GM06990 (cell line): ENCODE results near the gene CYTH3.

Source experiments
- DNase-seq: peaks from one replicate; pipeline ENCODE4 v3.0.0-alpha.2; 2011; ENCODE audit not compliant: insufficient read length; ENCODE audit errors: extremely low read depth
- H3K27me3 ChIP-seq: replicated peaks from 2 replicates; pipeline ENCODE4 v1.6.0; 2011; ENCODE audit warnings: low read length; ENCODE audit not compliant: control insufficient read depth, insufficient read depth
- H3K36me3 ChIP-seq: 2 replicates; pipeline ENCODE4 v1.5.1; 2011; ENCODE audit warnings: low read length; ENCODE audit not compliant: control insufficient read depth, insufficient read depth
- H3K4me3 ChIP-seq: replicated peaks from 2 replicates; pipeline ENCODE4 v1.5.1; 2011; ENCODE audit warnings: low read depth, mild to moderate bottlenecking, control low read depth, low read length
- TF ChIP-seq, protein P1 (sequence below): IDR thresholded peaks from 2 replicates; pipeline ENCODE4 v1.5.1; 2011; ENCODE audit warnings: low read length, control low read depth, mild to moderate bottlenecking, inconsistent platforms; ENCODE audit not compliant: insufficient read depth, poor library complexity, severe bottlenecking

Gene CYTH3

DNA sequence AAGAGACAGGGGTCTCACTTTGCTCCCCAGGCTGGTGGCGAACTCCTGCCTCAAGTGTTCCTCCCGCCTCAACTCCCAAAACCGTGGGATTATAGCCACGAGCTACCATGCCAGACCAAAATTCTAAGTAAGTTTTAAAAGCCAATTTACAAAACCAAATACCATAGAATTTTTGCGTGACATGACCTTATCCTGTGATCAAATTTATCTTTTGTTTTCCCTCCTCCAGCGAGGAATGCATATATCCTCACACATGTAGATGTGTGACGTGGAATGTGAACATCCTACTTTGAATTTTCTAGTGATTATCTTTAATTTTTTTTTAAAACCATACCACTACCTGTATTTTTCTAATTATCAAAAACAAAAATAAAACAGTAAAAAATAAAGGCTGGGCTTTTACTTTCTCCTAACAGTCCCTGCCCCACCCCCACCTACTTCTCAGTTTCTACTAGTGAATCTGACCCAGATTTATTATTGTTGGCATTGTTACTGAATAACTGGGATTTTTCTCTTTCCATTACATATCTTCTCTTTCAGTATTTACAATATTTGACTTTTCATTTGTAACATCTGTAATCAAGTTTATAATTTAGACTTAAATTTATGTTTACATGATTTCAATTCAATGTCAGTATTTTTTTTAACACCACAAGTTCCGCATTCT, 26.0 kb downstream of the CYTH3 start:
- H3K36me3 ChIP-seq, result no peaks in the 10 kb centered on the region
- TF ChIP-seq, protein P1, sequence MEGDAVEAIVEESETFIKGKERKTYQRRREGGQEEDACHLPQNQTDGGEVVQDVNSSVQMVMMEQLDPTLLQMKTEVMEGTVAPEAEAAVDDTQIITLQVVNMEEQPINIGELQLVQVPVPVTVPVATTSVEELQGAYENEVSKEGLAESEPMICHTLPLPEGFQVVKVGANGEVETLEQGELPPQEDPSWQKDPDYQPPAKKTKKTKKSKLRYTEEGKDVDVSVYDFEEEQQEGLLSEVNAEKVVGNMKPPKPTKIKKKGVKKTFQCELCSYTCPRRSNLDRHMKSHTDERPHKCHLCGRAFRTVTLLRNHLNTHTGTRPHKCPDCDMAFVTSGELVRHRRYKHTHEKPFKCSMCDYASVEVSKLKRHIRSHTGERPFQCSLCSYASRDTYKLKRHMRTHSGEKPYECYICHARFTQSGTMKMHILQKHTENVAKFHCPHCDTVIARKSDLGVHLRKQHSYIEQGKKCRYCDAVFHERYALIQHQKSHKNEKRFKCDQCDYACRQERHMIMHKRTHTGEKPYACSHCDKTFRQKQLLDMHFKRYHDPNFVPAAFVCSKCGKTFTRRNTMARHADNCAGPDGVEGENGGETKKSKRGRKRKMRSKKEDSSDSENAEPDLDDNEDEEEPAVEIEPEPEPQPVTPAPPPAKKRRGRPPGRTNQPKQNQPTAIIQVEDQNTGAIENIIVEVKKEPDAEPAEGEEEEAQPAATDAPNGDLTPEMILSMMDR, result no peak
- no peak for DNase-seq
- no peak overlapping the region for H3K4me3 ChIP-seq
- H3K27me3 ChIP-seq, result no peaks in the 10 kb centered on the region

DNA sequence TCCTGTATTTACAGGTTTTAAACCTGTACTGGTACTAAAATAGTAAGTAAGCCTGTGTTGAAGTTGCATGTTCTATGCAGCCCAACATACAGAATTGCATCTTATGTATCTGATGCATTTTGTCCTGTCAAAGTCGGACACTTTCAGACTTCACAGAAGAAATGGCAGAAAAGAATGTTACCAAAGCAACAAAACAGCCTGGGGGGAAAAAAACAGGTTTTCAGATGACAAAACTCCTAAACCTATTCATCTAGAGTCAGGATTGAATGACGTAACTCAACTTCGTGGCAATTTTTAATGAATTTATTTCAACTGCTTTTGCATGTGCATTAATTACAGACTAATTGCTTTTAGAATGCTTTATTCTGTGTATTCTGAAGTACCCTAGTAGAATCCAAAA, 28.4 kb downstream of the CYTH3 start:
- Histone ChIP-seq H3K27me3 (no peaks in the 10 kb centered on the region), H3K36me3 (no peaks in the 10 kb centered on the region), H3K4me3 (no peak overlapping the region)
- TF ChIP-seq, protein P1, result no peak
- no peak for DNase-seq

DNA sequence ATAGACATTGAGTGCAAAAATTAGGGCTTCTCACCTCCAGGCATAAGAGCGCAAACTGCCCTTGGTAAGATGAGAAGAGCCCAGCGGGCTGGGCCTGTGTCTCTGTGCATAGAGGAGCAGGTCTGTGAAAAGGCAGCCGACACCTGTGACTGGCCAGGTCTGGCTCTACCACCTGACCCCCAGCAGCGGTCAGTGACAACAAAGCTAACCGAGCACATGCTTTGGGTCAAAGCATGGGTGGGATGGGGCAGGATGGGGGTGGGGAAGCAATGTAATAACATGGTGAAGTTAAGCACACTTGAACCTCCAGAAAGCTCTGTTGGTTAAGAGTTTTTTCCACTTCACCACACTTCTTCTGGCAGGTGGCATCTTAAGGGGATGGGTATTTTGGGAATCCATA, 29.3 kb downstream of the CYTH3 start:
- no peaks in the 10 kb centered on the region for H3K27me3 ChIP-seq
- TF ChIP-seq, protein P1, result no peak
- DNase-seq, result no peak
- H3K36me3 ChIP-seq, result no peaks in the 10 kb centered on the region
- H3K4me3 ChIP-seq, result no peak overlapping the region

DNA sequence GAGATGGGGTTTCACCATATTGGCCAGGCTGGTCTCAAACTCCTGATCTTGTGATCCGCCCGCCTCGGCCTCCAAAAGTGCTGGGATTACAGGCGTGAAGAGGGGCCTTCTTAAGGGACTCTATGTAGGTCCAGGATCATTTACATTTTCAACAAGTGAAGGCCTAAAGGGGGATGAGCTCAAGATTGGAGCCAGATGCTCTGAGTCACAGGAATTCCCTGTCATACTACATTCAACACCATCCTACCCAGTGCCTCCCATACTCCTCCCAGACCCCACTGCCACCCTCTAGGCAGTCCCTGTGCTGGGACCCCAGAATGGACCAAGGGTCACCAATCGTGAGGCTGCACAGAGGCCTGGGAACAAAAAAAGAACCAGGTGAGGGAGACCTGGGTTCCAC, 29.9 kb downstream of the CYTH3 start:
- DNase-seq, result no peak
- no peak overlapping the region for H3K4me3 ChIP-seq
- TF ChIP-seq, protein P1, result no peak
- no peaks in the 10 kb centered on the region for H3K36me3 ChIP-seq
- H3K27me3 ChIP-seq, result no peaks in the 10 kb centered on the region

DNA sequence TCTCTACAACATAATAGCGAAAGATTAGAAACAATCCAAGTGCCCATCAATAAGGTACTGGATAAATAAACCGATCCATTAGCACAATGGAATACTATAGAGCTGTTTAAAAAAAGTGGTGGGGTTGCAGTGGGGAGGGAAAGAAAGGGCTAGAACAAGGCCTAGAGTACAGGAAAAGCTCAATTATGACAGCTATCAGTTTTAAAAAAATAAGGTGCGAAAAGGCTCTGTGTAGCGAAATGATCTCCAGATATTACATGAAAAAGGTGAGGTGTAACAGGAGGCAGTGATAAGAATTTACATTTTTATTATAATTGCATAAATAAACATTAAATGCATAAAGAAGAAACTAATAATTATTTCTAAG, 30.8 kb downstream of the CYTH3 start:
- no peak for DNase-seq
- no peak overlapping the region for H3K4me3 ChIP-seq
- TF ChIP-seq, protein P1, result no peak
- H3K36me3 ChIP-seq, result no peaks in the 10 kb centered on the region
- H3K27me3 ChIP-seq, result no peaks in the 10 kb centered on the region
